HK-2 (cell line): ENCODE results near the gene RNF215.
"Not testable (repeated sequence)": the region's sequence is repeated elsewhere in the genome, so short reads cannot be mapped to it uniquely, and the experiment has no call there.

Experiments used
- DNase-seq: peaks from one replicate; pipeline ENCODE4 v3.0.0-alpha.2; 2018; ENCODE audit not compliant: unreplicated experiment

The RNF215 gene

GRCh38 chr22:30361916-30362650 lies 25.1 kb downstream of the RNF215 start:
- DNase-seq, result no peak

- no peak for DNase-seq
Measured at GRCh38 chr22:30358541-30358940, 28.7 kb downstream of the RNF215 start.

- no peak for DNase-seq
Measured at GRCh38 chr22:30357650-30358215, 29.5 kb downstream of the RNF215 start.

GRCh38 chr22:30357236-30357570 lies 30.0 kb downstream of the RNF215 start:
- no peak for DNase-seq

GRCh38 chr22:30356449-30357235 lies 30.6 kb downstream of the RNF215 start, which contains the start of the genes CCDC157 and SF3A1:
TSS of gene CCDC157 (plus strand) at chr22:30357007. CDS start at chr22:30366001, 8,994 bp downstream.
TSS of gene SF3A1 (minus strand) at chr22:30356894. CDS start at chr22:30356792, 102 bp downstream.
- peak; percentile 81 for DNase-seq

- no peak for DNase-seq
Measured at GRCh38 chr22:30354644-30355043, 32.6 kb downstream of the RNF215 start.

GRCh38 chr22:30351226-30351625 lies 36.0 kb downstream of the RNF215 start:
- no peak for DNase-seq

- no peak for DNase-seq
Measured at GRCh38 chr22:30348809-30349208, 38.4 kb downstream of the RNF215 start.

GRCh38 chr22:30348404-30348803 lies 38.8 kb downstream of the RNF215 start:
- no peak for DNase-seq

- DNase-seq, result no peak
Measured at GRCh38 chr22:30347255-30347892, 39.8 kb downstream of the RNF215 start.

- DNase-seq, result no peak
Measured at GRCh38 chr22:30344447-30345200, 42.6 kb downstream of the RNF215 start.

GRCh38 chr22:30340911-30341685 lies 46.1 kb downstream of the RNF215 start:
- DNase-seq, result no peak

- no peak for DNase-seq
Measured at GRCh38 chr22:30338802-30339201, 48.4 kb downstream of the RNF215 start.

GRCh38 chr22:30338341-30338740 lies 48.9 kb downstream of the RNF215 start:
- not testable (repeated sequence) for DNase-seq

GRCh38 chr22:30337461-30337778 lies 49.8 kb downstream of the RNF215 start:
- no peak for DNase-seq

GRCh38 chr22:30336752-30337460 lies 50.3 kb downstream of the RNF215 start:
- DNase-seq, result no peak

GRCh38 chr22:30335236-30335635 lies 52.0 kb downstream of the RNF215 start:
- DNase-seq, result no peak

GRCh38 chr22:30334646-30335045 lies 52.6 kb downstream of the RNF215 start:
- DNase-seq, result no peak

GRCh38 chr22:30333707-30334087 lies 53.5 kb downstream of the RNF215 start:
- DNase-seq, result no peak

GRCh38 chr22:30332994-30333706 lies 54.1 kb downstream of the RNF215 start:
- no peak for DNase-seq
